GM18519 (cell line): ENCODE results near the gene ZNF678.
"Not testable (repeated sequence)": the region's sequence is repeated elsewhere in the genome, so short reads cannot be mapped to it uniquely, and the experiment has no call there.

Source experiments
- ATAC-seq: cut with Tn5 transposase; IDR thresholded peaks from one replicate; pipeline ENCODE4 v1.9.1; 2021; ENCODE audit warnings: mild to moderate bottlenecking, moderate library complexity; ENCODE audit not compliant: unreplicated experiment, low FRiP score

ZNF678 gene

DNA sequence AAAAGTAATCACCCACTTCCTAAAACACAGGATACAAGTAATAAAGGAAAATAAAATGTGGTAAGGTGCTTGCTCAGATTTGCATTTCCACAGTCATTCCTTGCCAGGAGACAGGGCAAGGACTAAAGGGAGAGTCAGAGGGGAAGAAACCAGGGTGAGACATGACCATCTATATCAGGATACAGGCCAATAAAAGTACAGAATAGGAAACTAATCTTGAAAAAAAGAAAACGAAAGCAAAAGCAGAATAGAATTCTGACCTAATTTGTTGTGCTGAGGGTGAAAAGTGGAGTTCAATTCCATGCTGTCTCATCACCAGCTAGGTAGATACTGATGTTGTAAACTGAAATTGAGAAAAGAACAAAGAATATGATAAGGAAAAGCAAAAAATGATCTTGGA is 144.5 kb downstream of the ZNF678 start:
- ATAC-seq, result no peak

GRCh38 chr1:227709451-227709850 is 146.1 kb downstream of the ZNF678 start:
- no peak for ATAC-seq

GRCh38 chr1:227710474-227710873 is 147.1 kb downstream of the ZNF678 start:
- not testable (repeated sequence) for ATAC-seq

DNA sequence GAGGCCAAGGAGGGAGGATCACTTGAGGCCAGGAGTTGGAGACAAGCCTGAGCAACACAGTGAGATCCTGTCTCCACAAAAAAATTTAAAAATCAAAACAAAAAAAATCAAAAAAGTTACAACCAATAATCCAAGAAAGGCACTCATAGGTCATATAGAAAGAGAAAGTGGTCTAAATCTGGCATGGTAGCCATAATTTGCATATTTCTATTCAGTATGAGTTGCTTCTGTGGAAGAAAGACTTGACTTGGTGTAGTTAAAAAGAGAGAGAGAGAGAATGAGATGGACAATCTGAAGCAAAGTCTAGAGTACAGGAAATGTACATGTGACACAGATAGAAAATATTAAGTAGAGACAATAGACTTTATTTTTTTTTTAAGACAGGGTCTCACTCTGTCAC is 149.3 kb downstream of the ZNF678 start:
- peak; percentile 91 for ATAC-seq

GRCh38 chr1:227718932-227719331 is 155.6 kb downstream of the ZNF678 start:
- no peak for ATAC-seq

DNA sequence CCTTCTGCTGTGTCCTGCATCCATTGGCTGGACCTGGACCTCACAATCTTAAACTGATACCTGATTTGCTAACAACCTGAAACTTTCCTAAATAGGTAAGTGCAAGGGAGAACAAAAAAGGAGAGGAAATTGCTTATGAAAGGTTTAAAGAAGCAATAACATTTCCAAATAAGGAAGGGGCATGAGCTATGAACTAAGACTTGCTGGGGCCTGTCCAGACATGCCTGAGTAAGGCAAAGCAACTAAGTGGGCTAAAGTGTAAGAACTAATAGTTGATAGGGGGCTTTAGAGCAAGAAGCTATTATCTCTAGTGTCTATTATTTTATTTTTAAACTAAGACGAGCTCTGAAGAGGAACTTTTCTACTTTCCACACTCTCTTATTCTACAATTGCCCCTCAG is 160.1 kb downstream of the ZNF678 start:
- no peak for ATAC-seq

- no peak for ATAC-seq
These were observed 161.7 kb downstream of the ZNF678 start for GRCh38 chr1:227725046-227725445.

DNA sequence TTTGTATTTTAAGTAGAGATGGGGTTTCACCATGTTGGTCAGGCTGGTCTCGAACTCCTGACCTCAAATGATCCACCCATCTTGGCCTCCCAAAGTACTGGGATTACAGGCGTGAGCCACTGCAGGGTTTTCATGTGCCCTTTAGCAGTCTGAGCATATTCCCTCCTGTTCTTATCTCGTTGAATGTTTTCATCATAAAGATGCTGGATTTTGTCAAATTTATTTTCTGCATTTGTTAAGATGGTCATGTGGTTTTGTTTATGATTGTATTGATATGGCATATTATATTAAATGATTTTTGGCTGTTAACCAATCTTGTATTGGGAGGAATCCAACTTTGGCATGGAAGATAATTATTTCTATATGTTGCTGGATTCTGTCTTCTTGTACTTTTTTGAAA is 163.0 kb downstream of the ZNF678 start:
- no peak for ATAC-seq
